Stimulated activated CD8-positive, alpha-beta memory T cell treated with anti-CD3 and anti-CD28 coated beads, Interleukin-4, amount 100 ng/mL, for 4 hours (primary cell): Measurements from ENCODE around the gene TCAP.
"Not testable (repeated sequence)": the region's sequence is repeated elsewhere in the genome, so short reads cannot be mapped to it uniquely, and the experiment has no call there.

Experiments used
- DNase-seq, 2 donors: peaks; one replicate each; pipeline ENCODE4 v3.0.0-alpha.2; 2020; ENCODE audit warnings: low read depth in 2 of 2, low spot score in 1 of 2

The TCAP gene

GRCh38 chr17:39702901-39703893 lies 38.0 kb downstream of the TCAP start:
- DNase-seq = no peak

GRCh38 chr17:39703913-39704312 lies 38.8 kb downstream of the TCAP start:
- no peak for DNase-seq

GRCh38 chr17:39704821-39705551 lies 39.8 kb downstream of the TCAP start:
- no peak for DNase-seq

- no peak for DNase-seq
Observed at GRCh38 chr17:39705786-39706348, 40.7 kb downstream of the TCAP start.

- DNase-seq = no peak
Observed at GRCh38 chr17:39706383-39706782, 41.2 kb downstream of the TCAP start.

- no peak for DNase-seq
Observed at GRCh38 chr17:39706921-39707337, 41.8 kb downstream of the TCAP start.

GRCh38 chr17:39709319-39709997 lies 44.3 kb downstream of the TCAP start:
- DNase-seq = no peak

- no peak for DNase-seq
Observed at GRCh38 chr17:39709998-39710964, 45.1 kb downstream of the TCAP start.

- DNase-seq = not testable (repeated sequence)
Observed at GRCh38 chr17:39711071-39711470, 45.9 kb downstream of the TCAP start.

- DNase-seq = no peak
Observed at GRCh38 chr17:39711851-39712250, 46.7 kb downstream of the TCAP start.

- no peak for DNase-seq
Observed at GRCh38 chr17:39714234-39714633, 49.1 kb downstream of the TCAP start.

- DNase-seq = no peak
Observed at GRCh38 chr17:39715375-39716072, 50.4 kb downstream of the TCAP start.
